ENCODE data around the gene LEO1. TPM values are rescaled to one million over a fixed set of nuclear protein-coding genes. Genes with fewer than 3 reads are reported as not detected.
A peak's percentile ranks its signal among the peaks of the same experiment; 100 is the strongest.

Gene LEO1
- total and polyA plus RNA-seq, 2 of the 13 experiments (the other 11 are each of a cell fraction or from before 2014, with no cell fraction given) = 17.0 to 60.3 TPM

- TF ChIP-seq AHDC1 (CRISPR knock-in tag; IDR thresholded peaks at IDR 0.05; ENCODE audit: borderline replicate concordance) (peak; percentile 75; the same call in 1 of the 2 replicates), ZNF235 (CRISPR knock-in tag; IDR thresholded peaks at IDR 0.05; ENCODE audit: borderline replicate concordance) (no peak), TSC22D2 (CRISPR knock-in tag; IDR thresholded peaks at IDR 0.05; ENCODE audit: borderline replicate concordance) (no peak), TCF12 (IDR thresholded peaks at IDR 0.05) (no peak), TCF12 (CRISPR knock-in tag; IDR thresholded peaks at IDR 0.05) (no peak), HDAC6 (IDR thresholded peaks at IDR 0.05; ENCODE audit: low read depth, low read length) (no peak), ARID2 (CRISPR knock-in tag; IDR thresholded peaks at IDR 0.05; ENCODE audit: borderline replicate concordance) (no peak), TCF7 (IDR thresholded peaks at IDR 0.05; ENCODE audit: low read depth) (0 out of 2 replicates have a peak, but pooled peaks have one; percentile 11), ZNF678 (CRISPR knock-in tag; IDR thresholded peaks at IDR 0.05) (no peak), ZBTB37 (CRISPR knock-in tag; IDR thresholded peaks at IDR 0.05) (no peak), XRCC5 (optimal IDR thresholded peaks at IDR 0.05; ENCODE audit: low read length) (no peak), ZNF230 (CRISPR knock-in tag; IDR thresholded peaks at IDR 0.05) (no peak), ZBTB3 (CRISPR knock-in tag; IDR thresholded peaks at IDR 0.05; ENCODE audit: borderline replicate concordance, low read depth) (no peak), PITX1 (CRISPR knock-in tag; IDR thresholded peaks at IDR 0.05) (peak; percentile 88), ZSCAN20 (CRISPR knock-in tag; IDR thresholded peaks at IDR 0.05; ENCODE audit: borderline replicate concordance) (no peak), ELF3 (CRISPR knock-in tag; IDR thresholded peaks at IDR 0.05) (peak; percentile 62), ZNF326 (CRISPR knock-in tag; IDR thresholded peaks at IDR 0.05; ENCODE audit: borderline replicate concordance) (no peak), NR2F6 (IDR thresholded peaks at IDR 0.05) (no peak), NR2F6 (CRISPR knock-in tag; IDR thresholded peaks at IDR 0.05) (peak; percentile 24; the same call in 1 of the 2 replicates)
- TF ChIP-seq, protein P1, sequence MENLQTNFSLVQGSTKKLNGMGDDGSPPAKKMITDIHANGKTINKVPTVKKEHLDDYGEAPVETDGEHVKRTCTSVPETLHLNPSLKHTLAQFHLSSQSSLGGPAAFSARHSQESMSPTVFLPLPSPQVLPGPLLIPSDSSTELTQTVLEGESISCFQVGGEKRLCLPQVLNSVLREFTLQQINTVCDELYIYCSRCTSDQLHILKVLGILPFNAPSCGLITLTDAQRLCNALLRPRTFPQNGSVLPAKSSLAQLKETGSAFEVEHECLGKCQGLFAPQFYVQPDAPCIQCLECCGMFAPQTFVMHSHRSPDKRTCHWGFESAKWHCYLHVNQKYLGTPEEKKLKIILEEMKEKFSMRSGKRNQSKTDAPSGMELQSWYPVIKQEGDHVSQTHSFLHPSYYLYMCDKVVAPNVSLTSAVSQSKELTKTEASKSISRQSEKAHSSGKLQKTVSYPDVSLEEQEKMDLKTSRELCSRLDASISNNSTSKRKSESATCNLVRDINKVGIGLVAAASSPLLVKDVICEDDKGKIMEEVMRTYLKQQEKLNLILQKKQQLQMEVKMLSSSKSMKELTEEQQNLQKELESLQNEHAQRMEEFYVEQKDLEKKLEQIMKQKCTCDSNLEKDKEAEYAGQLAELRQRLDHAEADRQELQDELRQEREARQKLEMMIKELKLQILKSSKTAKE (CRISPR knock-in tag; IDR thresholded peaks at IDR 0.05; ENCODE audit: borderline replicate concordance) = no peak; the same call in 1 of the 2 replicates
- TF ChIP-seq, protein P2, sequence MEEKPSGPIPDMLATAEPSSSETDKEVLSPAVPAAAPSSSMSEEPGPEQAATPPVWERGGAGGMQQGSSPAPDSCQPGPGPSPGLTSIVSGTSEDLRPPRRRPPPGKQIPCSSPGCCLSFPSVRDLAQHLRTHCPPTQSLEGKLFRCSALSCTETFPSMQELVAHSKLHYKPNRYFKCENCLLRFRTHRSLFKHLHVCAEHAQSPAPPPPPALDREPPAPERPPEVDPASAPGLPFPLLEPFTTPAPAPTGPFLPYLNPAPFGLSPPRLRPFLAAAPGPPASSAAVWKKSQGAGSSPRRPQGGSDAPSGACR (CRISPR knock-in tag; IDR thresholded peaks at IDR 0.05) = no peak
These were observed 1.3 kb downstream of the LEO1 start (continued) for GRCh38 chr15:51970132-51970817.

Data from HepG2 (cell line).